WTC11 (cell line): ENCODE measurements around the gene CDC45. TPM values are rescaled to one million over a fixed set of nuclear protein-coding genes. Genes with fewer than 3 reads are reported as not detected.

ENCODE experiments used
- E2F1 ChIP-seq: sonication (generic); formaldehyde crosslinking; IDR thresholded peaks from 2 replicates; pipeline ENCODE4 v1.8.0; 2022; ENCODE audit warnings: mild to moderate bottlenecking, missing genetic modification reagents
- ELF4 ChIP-seq: sonication (generic); formaldehyde crosslinking; IDR thresholded peaks from 2 replicates; pipeline ENCODE4 v1.8.1; 2022; ENCODE audit warnings: low read depth, mild to moderate bottlenecking, moderate library complexity, missing genetic modification reagents
- ESRRA ChIP-seq: sonication (generic); formaldehyde crosslinking; IDR thresholded peaks from 2 replicates; pipeline ENCODE4 v1.8.1; 2022; ENCODE audit warnings: mild to moderate bottlenecking, missing genetic modification reagents, borderline replicate concordance
- FOXK1 ChIP-seq: sonication (generic); formaldehyde crosslinking; IDR thresholded peaks from 2 replicates; pipeline ENCODE4 v1.8.0; 2022; ENCODE audit warnings: mild to moderate bottlenecking, moderate library complexity, missing genetic modification reagents
- GTF2I ChIP-seq: fragments of 250-450 bp; sonication (Bioruptor Pico); conservative IDR thresholded peaks from 2 replicates; pipeline ENCODE4 v1.4.0; 2021; ENCODE audit warnings: mild to moderate bottlenecking
- IRF2 ChIP-seq: sonication (generic); formaldehyde crosslinking; IDR thresholded peaks from 2 replicates; pipeline ENCODE4 v1.8.0; 2022; ENCODE audit warnings: low read depth, missing genetic modification reagents, borderline replicate concordance
- JAZF1 ChIP-seq: fragments of 250-450 bp; sonication (Bioruptor Pico); IDR thresholded peaks from 2 replicates; pipeline ENCODE4 v1.9.0; 2021; ENCODE audit warnings: moderate library complexity, mild to moderate bottlenecking, inconsistent platforms
- JUN ChIP-seq: sonication (generic); formaldehyde crosslinking; IDR thresholded peaks from 2 replicates; pipeline ENCODE4 v1.8.0; 2023; ENCODE audit warnings: mild to moderate bottlenecking, missing genetic modification reagents
- PRDM15 ChIP-seq: sonication (generic); formaldehyde crosslinking; IDR thresholded peaks from 2 replicates; pipeline ENCODE4 v1.8.0; 2022; ENCODE audit warnings: missing genetic modification reagents
- PREB ChIP-seq: sonication (generic); formaldehyde crosslinking; IDR thresholded peaks from 2 replicates; pipeline ENCODE4 v1.8.1; 2022; ENCODE audit warnings: mild to moderate bottlenecking, missing genetic modification reagents, moderate library complexity, borderline replicate concordance
- PRRX2 ChIP-seq: fragments of 250-450 bp; sonication (Bioruptor Pico); IDR thresholded peaks from 2 replicates; pipeline ENCODE4 v1.8.0; 2021; ENCODE audit warnings: mild to moderate bottlenecking
- RELA ChIP-seq: sonication (generic); formaldehyde crosslinking; IDR thresholded peaks from 2 replicates; pipeline ENCODE4 v1.8.1; 2022; ENCODE audit warnings: missing genetic modification reagents, mild to moderate bottlenecking, borderline replicate concordance
- SMAD3 ChIP-seq: sonication (generic); formaldehyde crosslinking; IDR thresholded peaks from 2 replicates; pipeline ENCODE4 v1.8.0; 2022; ENCODE audit warnings: missing genetic modification reagents, mild to moderate bottlenecking, borderline replicate concordance
- STAT6 ChIP-seq: sonication (generic); formaldehyde crosslinking; conservative IDR thresholded peaks from 2 replicates; pipeline ENCODE4 v1.8.1; 2023; ENCODE audit warnings: mild to moderate bottlenecking, low read depth, missing genetic modification reagents, moderate library complexity
- TP53 ChIP-seq: sonication (generic); formaldehyde crosslinking; IDR thresholded peaks from 2 replicates; pipeline ENCODE4 v1.8.1; 2023; ENCODE audit warnings: mild to moderate bottlenecking, missing genetic modification reagents
- ZBTB43 ChIP-seq: sonication (generic); formaldehyde crosslinking; IDR thresholded peaks from 2 replicates; pipeline ENCODE4 v1.8.1; 2023; ENCODE audit warnings: mild to moderate bottlenecking, missing genetic modification reagents
- ZMAT4 ChIP-seq: fragments of 250-450 bp; sonication (Bioruptor Pico); IDR thresholded peaks from 2 replicates; pipeline ENCODE4 v1.9.0; 2021; ENCODE audit warnings: mild to moderate bottlenecking
- ZNF281 ChIP-seq: sonication (generic); formaldehyde crosslinking; IDR thresholded peaks from 2 replicates; pipeline ENCODE4 v1.8.0; 2023; ENCODE audit warnings: mild to moderate bottlenecking, missing genetic modification reagents
- ZNF425 ChIP-seq: fragments of 250-450 bp; sonication (Bioruptor Pico); conservative IDR thresholded peaks from 2 replicates; pipeline ENCODE4 v1.9.0; 2021; ENCODE audit warnings: mild to moderate bottlenecking
- ZSCAN18 ChIP-seq: fragments of 250-450 bp; sonication (Bioruptor Pico); IDR thresholded peaks from 2 replicates; pipeline ENCODE4 v2.1.2; 2022; ENCODE audit warnings: mild to moderate bottlenecking, moderate library complexity
- total RNA-seq: library from RNA; stranded (reverse); gene quantifications from 3 replicates; pipeline ENCODE4 v1.2.3, GENCODE V29; 2021

CDC45 gene
- total RNA-seq, 1 experiment from 2014 or later: 38.1 TPM

GRCh38 chr22:19432133-19432851, 47.4 kb upstream of the CDC45 start, which contains the start of gene MRPL40 (continued):
- TF ChIP-seq ZNF425 (CRISPR knock-in tag) (no peak), GTF2I (CRISPR knock-in tag) (no peak), JUN (CRISPR knock-in tag) (peak; percentile 85; the same call in 1 of the 2 replicates), JAZF1 (no peak), ZNF281 (no peak), TP53 (CRISPR knock-in tag) (no peak), PRRX2 (CRISPR knock-in tag) (0 out of 2 replicates have a peak, but pooled peaks have one; percentile 29), PRDM15 (CRISPR knock-in tag) (no peak), RELA (CRISPR knock-in tag) (peak; percentile 84; the same call in 1 of the 2 replicates), STAT6 (CRISPR knock-in tag) (no peak), ELF4 (CRISPR knock-in tag) (no peak), SMAD3 (no peak), E2F1 (CRISPR knock-in tag) (peak; percentile 72; the same call in 1 of the 2 replicates), ZBTB43 (CRISPR knock-in tag) (peak; percentile 91; the same call in 1 of the 2 replicates), ESRRA (CRISPR knock-in tag) (peak; percentile 90), PREB (CRISPR knock-in tag) (peak; percentile 89; the same call in 1 of the 2 replicates), IRF2 (CRISPR knock-in tag) (no peak), ZMAT4 (no peak), ZSCAN18 (CRISPR knock-in tag) (no peak), FOXK1 (CRISPR knock-in tag) (peak; percentile 91)
